ENCODE data around the gene CFAP20DC.
"Not testable (repeated sequence)": the region's sequence is repeated elsewhere in the genome, so short reads cannot be mapped to it uniquely, and the experiment has no call there.

Gene CFAP20DC

GRCh38 chr3:58706395-58707167, 343.2 kb downstream of the CFAP20DC start:
- Histone ChIP-seq H3K4me1 (ENCODE audit: control insufficient read depth, insufficient read depth, low read length) (no peaks in the 10 kb centered on the region), H3K27me3 (ENCODE audit: control insufficient read depth, insufficient read depth, low read length) (peaks cover 3% of the 10 kb centered on the region), H3K4me3 (ENCODE audit: low read length) (no peak overlapping the region), H3K9me3 (replicated peaks; ENCODE audit: low read length) (no peaks in the 10 kb centered on the region), H3K9ac (ENCODE audit: low read depth, low read length) (no peak overlapping the region), H3K4me2 (ENCODE audit: low read length) (no peak overlapping the region), H3K36me3 (ENCODE audit: insufficient read depth, low read length) (no peaks in the 10 kb centered on the region)

GRCh38 chr3:58704745-58705144, 345.1 kb downstream of the CFAP20DC start:
- peaks cover 3% of the 10 kb centered on the region for H3K27me3 ChIP-seq (ENCODE audit: control insufficient read depth, insufficient read depth, low read length)
- no peak overlapping the region for H3K4me3 ChIP-seq (ENCODE audit: low read length)
- H3K9ac ChIP-seq (ENCODE audit: low read depth, low read length): no peak overlapping the region
- no peaks in the 10 kb centered on the region for H3K36me3 ChIP-seq (ENCODE audit: insufficient read depth, low read length)
- no peaks in the 10 kb centered on the region for H3K9me3 ChIP-seq (replicated peaks; ENCODE audit: low read length)
- H3K4me2 ChIP-seq (ENCODE audit: low read length): no peak overlapping the region
- no peaks in the 10 kb centered on the region for H3K4me1 ChIP-seq (ENCODE audit: control insufficient read depth, insufficient read depth, low read length)

- H3K4me2 ChIP-seq (ENCODE audit: low read length); H3K36me3 ChIP-seq (ENCODE audit: insufficient read depth, low read length); H3K9ac ChIP-seq (ENCODE audit: low read depth, low read length); H3K27me3 ChIP-seq (ENCODE audit: control insufficient read depth, insufficient read depth, low read length); H3K4me1 ChIP-seq (ENCODE audit: control insufficient read depth, insufficient read depth, low read length); H3K4me3 ChIP-seq (ENCODE audit: low read length); H3K9me3 ChIP-seq (replicated peaks; ENCODE audit: low read length): not testable (repeated sequence)
These were observed 345.5 kb downstream of the CFAP20DC start for GRCh38 chr3:58704304-58704703.

GRCh38 chr3:58698246-58698645, 351.6 kb downstream of the CFAP20DC start:
- no peaks in the 10 kb centered on the region for H3K4me1 ChIP-seq (ENCODE audit: control insufficient read depth, insufficient read depth, low read length)
- H3K4me2 ChIP-seq (ENCODE audit: low read length): no peak overlapping the region
- H3K4me3 ChIP-seq (ENCODE audit: low read length): no peak overlapping the region
- H3K27me3 ChIP-seq (ENCODE audit: control insufficient read depth, insufficient read depth, low read length): peaks cover 3% of the 10 kb centered on the region
- no peaks in the 10 kb centered on the region for H3K36me3 ChIP-seq (ENCODE audit: insufficient read depth, low read length)
- H3K9me3 ChIP-seq (replicated peaks; ENCODE audit: low read length): no peaks in the 10 kb centered on the region
- H3K9ac ChIP-seq (ENCODE audit: low read depth, low read length): no peak overlapping the region

- peaks cover 3% of the 10 kb centered on the region for H3K27me3 ChIP-seq (ENCODE audit: control insufficient read depth, insufficient read depth, low read length)
- H3K36me3 ChIP-seq (ENCODE audit: insufficient read depth, low read length): no peaks in the 10 kb centered on the region
- no peak overlapping the region for H3K4me2 ChIP-seq (ENCODE audit: low read length)
- H3K4me1 ChIP-seq (ENCODE audit: control insufficient read depth, insufficient read depth, low read length): no peaks in the 10 kb centered on the region
- H3K4me3 ChIP-seq (ENCODE audit: low read length): no peak overlapping the region
- H3K9me3 ChIP-seq (replicated peaks; ENCODE audit: low read length): no peaks in the 10 kb centered on the region
- no peak overlapping the region for H3K9ac ChIP-seq (ENCODE audit: low read depth, low read length)
These were observed 352.3 kb downstream of the CFAP20DC start for GRCh38 chr3:58697561-58697960.

- H3K36me3 ChIP-seq (ENCODE audit: insufficient read depth, low read length); H3K27me3 ChIP-seq (ENCODE audit: control insufficient read depth, insufficient read depth, low read length); H3K9me3 ChIP-seq (replicated peaks; ENCODE audit: low read length); H3K9ac ChIP-seq (ENCODE audit: low read depth, low read length); H3K4me1 ChIP-seq (ENCODE audit: control insufficient read depth, insufficient read depth, low read length); H3K4me2 ChIP-seq (ENCODE audit: low read length); H3K4me3 ChIP-seq (ENCODE audit: low read length): not testable (repeated sequence)
These were observed 353.0 kb downstream of the CFAP20DC start for GRCh38 chr3:58696813-58697212.

GRCh38 chr3:58696093-58696492, 353.7 kb downstream of the CFAP20DC start:
- Histone ChIP-seq H3K36me3 (ENCODE audit: insufficient read depth, low read length) (no peaks in the 10 kb centered on the region), H3K4me2 (ENCODE audit: low read length) (no peak overlapping the region), H3K4me1 (ENCODE audit: control insufficient read depth, insufficient read depth, low read length) (no peaks in the 10 kb centered on the region), H3K27me3 (ENCODE audit: control insufficient read depth, insufficient read depth, low read length) (no peaks in the 10 kb centered on the region), H3K9me3 (replicated peaks; ENCODE audit: low read length) (peaks cover 7% of the 10 kb centered on the region), H3K4me3 (ENCODE audit: low read length) (no peak overlapping the region), H3K9ac (ENCODE audit: low read depth, low read length) (no peak overlapping the region)

DNA sequence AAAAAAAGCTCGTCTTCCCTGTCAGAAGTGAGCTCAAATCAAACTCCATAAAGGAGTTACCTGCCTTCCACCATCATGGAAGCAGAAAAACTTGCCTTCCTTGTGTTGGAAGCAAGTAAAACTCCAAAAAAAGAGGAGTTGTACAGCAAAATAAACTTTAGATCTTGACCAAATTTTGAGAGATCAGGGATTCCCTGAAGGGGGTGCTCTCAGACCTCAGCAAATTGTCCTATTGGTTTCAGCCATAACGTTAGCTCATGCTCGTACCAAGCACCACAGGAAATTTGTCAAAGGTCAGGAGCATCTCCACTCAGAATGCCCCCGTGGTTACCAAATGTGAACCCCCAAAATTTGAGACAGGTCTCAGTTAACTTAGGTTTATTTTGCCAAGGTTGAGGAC, 354.5 kb downstream of the CFAP20DC start:
- not testable (repeated sequence) for H3K4me3 ChIP-seq (ENCODE audit: low read length); H3K36me3 ChIP-seq (ENCODE audit: insufficient read depth, low read length); H3K9me3 ChIP-seq (replicated peaks; ENCODE audit: low read length); H3K4me2 ChIP-seq (ENCODE audit: low read length); H3K9ac ChIP-seq (ENCODE audit: low read depth, low read length); H3K4me1 ChIP-seq (ENCODE audit: control insufficient read depth, insufficient read depth, low read length); H3K27me3 ChIP-seq (ENCODE audit: control insufficient read depth, insufficient read depth, low read length)

- peaks cover 7% of the 10 kb centered on the region for H3K9me3 ChIP-seq (replicated peaks; ENCODE audit: low read length)
- H3K27me3 ChIP-seq (ENCODE audit: control insufficient read depth, insufficient read depth, low read length): no peaks in the 10 kb centered on the region
- H3K36me3 ChIP-seq (ENCODE audit: insufficient read depth, low read length): no peaks in the 10 kb centered on the region
- H3K4me3 ChIP-seq (ENCODE audit: low read length): no peak overlapping the region
- H3K9ac ChIP-seq (ENCODE audit: low read depth, low read length): no peak overlapping the region
- H3K4me2 ChIP-seq (ENCODE audit: low read length): no peak overlapping the region
- no peaks in the 10 kb centered on the region for H3K4me1 ChIP-seq (ENCODE audit: control insufficient read depth, insufficient read depth, low read length)
These were observed 355.6 kb downstream of the CFAP20DC start for GRCh38 chr3:58693940-58694850.

DNA sequence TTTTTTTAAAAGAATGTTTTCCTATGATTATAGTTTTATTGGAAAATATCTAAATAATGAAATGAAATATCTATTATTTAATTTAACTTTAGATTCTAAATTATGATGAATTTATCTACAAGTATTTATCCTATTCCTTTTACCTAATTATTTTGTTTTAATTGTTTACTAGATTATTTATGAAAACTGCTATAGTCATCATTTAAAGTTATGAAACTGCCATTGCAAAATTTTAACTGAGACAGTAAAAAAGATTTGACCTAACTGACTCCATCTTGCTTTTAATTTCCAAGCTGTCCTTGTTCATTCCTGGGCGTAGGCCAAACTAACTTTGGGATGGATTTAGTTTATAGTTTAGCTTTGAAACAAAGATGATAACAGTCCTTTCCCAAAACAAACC, 357.3 kb downstream of the CFAP20DC start:
- H3K4me3 ChIP-seq (ENCODE audit: low read length): no peak overlapping the region
- peaks cover 7% of the 10 kb centered on the region for H3K9me3 ChIP-seq (replicated peaks; ENCODE audit: low read length)
- H3K27me3 ChIP-seq (ENCODE audit: control insufficient read depth, insufficient read depth, low read length): no peaks in the 10 kb centered on the region
- no peaks in the 10 kb centered on the region for H3K4me1 ChIP-seq (ENCODE audit: control insufficient read depth, insufficient read depth, low read length)
- no peak overlapping the region for H3K9ac ChIP-seq (ENCODE audit: low read depth, low read length)
- H3K4me2 ChIP-seq (ENCODE audit: low read length): no peak overlapping the region
- no peaks in the 10 kb centered on the region for H3K36me3 ChIP-seq (ENCODE audit: insufficient read depth, low read length)

Measured in skeletal muscle satellite cell (primary cell).